ENCODE results near the gene ALOX5AP. TPM values are rescaled to one million over a fixed set of nuclear protein-coding genes. Genes with fewer than 3 reads are reported as not detected.

ALOX5AP gene
- total and polyA plus RNA-seq, 4 donors = 17.9 to 753 (median 111) TPM

- Histone ChIP-seq H3K4me1 (ENCODE audit: control insufficient read depth in 5 of 5, insufficient read depth in 5 of 5, low read length in 5 of 5) (peaks cover 0 to 33% (median 15%) of the 10 kb centered on the region in 5 donors), H3K9ac (ENCODE audit: insufficient read depth in 1 of 2, low read length in 2 of 2) (peak overlapping the region; percentile 13 to 66), H3K27me3 (ENCODE audit: control insufficient read depth in 3 of 3, insufficient read depth in 3 of 3, low read length in 2 of 3) (no peaks in the 10 kb centered on the region), H3K36me3 (ENCODE audit: control insufficient read depth in 4 of 4, insufficient read depth in 4 of 4, low read length in 4 of 4) (no peaks in the 10 kb centered on the region), H3K9me3 (ENCODE audit: control insufficient read depth in 4 of 4, insufficient read depth in 3 of 4, low read length in 3 of 4) (no peaks in the 10 kb centered on the region), H3K27ac (ENCODE audit: low read depth in 1 of 2, low read length in 1 of 2) (peak overlapping the region in 1 of 2 donors; percentile 2), H3K4me3 (no peak overlapping the region)
- DNase-seq (no peak), ATAC-seq (ENCODE audit: insufficient read depth, low FRiP score) (no peak)
- no peak for TF ChIP-seq CTCF (IDR thresholded peaks at IDR 0.05; ENCODE audit: control extremely low read depth, extremely low read depth)
- 78 to 90% methylated on average over 15 of the region's 15 CpGs for WGBS, 2 donors
Measured at GRCh38 chr13:30698488-30699005, 36.8 kb upstream of the ALOX5AP start.

- Histone ChIP-seq H3K9ac (ENCODE audit: insufficient read depth in 1 of 2, low read length in 2 of 2) (no peak overlapping the region), H3K27ac (ENCODE audit: low read depth in 1 of 2, low read length in 1 of 2) (no peak overlapping the region), H3K4me1 (ENCODE audit: control insufficient read depth in 5 of 5, insufficient read depth in 5 of 5, low read length in 5 of 5) (peaks cover 0 to 31% (median 14%) of the 10 kb centered on the region in 5 donors), H3K27me3 (ENCODE audit: control insufficient read depth in 3 of 3, insufficient read depth in 3 of 3, low read length in 2 of 3) (no peaks in the 10 kb centered on the region), H3K36me3 (ENCODE audit: control insufficient read depth in 4 of 4, insufficient read depth in 4 of 4, low read length in 4 of 4) (no peaks in the 10 kb centered on the region), H3K4me3 (no peak overlapping the region), H3K9me3 (ENCODE audit: control insufficient read depth in 4 of 4, insufficient read depth in 3 of 4, low read length in 3 of 4) (no peaks in the 10 kb centered on the region)
- no peak for DNase-seq
- 29 to 46% methylated on average over 5 of the region's 5 CpGs for WGBS, 2 donors
- ATAC-seq (ENCODE audit: insufficient read depth, low FRiP score) = no peak
- TF ChIP-seq CTCF (IDR thresholded peaks at IDR 0.05; ENCODE audit: control extremely low read depth, extremely low read depth) = no peak
Measured at GRCh38 chr13:30700364-30700763, 35.0 kb upstream of the ALOX5AP start.

GRCh38 chr13:30702006-30702405, 33.3 kb upstream of the ALOX5AP start:
- Histone ChIP-seq H3K9ac (ENCODE audit: insufficient read depth in 1 of 2, low read length in 2 of 2) (no peak overlapping the region), H3K9me3 (ENCODE audit: control insufficient read depth in 4 of 4, insufficient read depth in 3 of 4, low read length in 3 of 4) (no peaks in the 10 kb centered on the region), H3K4me1 (ENCODE audit: control insufficient read depth in 5 of 5, insufficient read depth in 5 of 5, low read length in 5 of 5) (peaks cover 0 to 15% (median 4%) of the 10 kb centered on the region in 5 donors), H3K27me3 (ENCODE audit: control insufficient read depth in 3 of 3, insufficient read depth in 3 of 3, low read length in 2 of 3) (no peaks in the 10 kb centered on the region), H3K27ac (ENCODE audit: low read depth in 1 of 2, low read length in 1 of 2) (no peak overlapping the region), H3K4me3 (no peak overlapping the region), H3K36me3 (ENCODE audit: control insufficient read depth in 4 of 4, insufficient read depth in 4 of 4, low read length in 4 of 4) (no peaks in the 10 kb centered on the region)
- DNase-seq = no peak
- 92 to 97% methylated on average over 4 of the region's 4 CpGs for WGBS, 2 donors
- no peak for ATAC-seq (ENCODE audit: insufficient read depth, low FRiP score)
- no peak for TF ChIP-seq CTCF (IDR thresholded peaks at IDR 0.05; ENCODE audit: control extremely low read depth, extremely low read depth)

- Histone ChIP-seq H3K36me3 (ENCODE audit: control insufficient read depth in 4 of 4, insufficient read depth in 4 of 4, low read length in 4 of 4) (no peaks in the 10 kb centered on the region), H3K4me3 (no peak overlapping the region), H3K4me1 (ENCODE audit: control insufficient read depth in 5 of 5, insufficient read depth in 5 of 5, low read length in 5 of 5) (peaks cover 0 to 7% (median 0%) of the 10 kb centered on the region in 5 donors), H3K27me3 (ENCODE audit: control insufficient read depth in 3 of 3, insufficient read depth in 3 of 3, low read length in 2 of 3) (no peaks in the 10 kb centered on the region), H3K9me3 (ENCODE audit: control insufficient read depth in 4 of 4, insufficient read depth in 3 of 4, low read length in 3 of 4) (no peaks in the 10 kb centered on the region), H3K27ac (ENCODE audit: low read depth in 1 of 2, low read length in 1 of 2) (no peak overlapping the region), H3K9ac (ENCODE audit: insufficient read depth in 1 of 2, low read length in 2 of 2) (no peak overlapping the region)
- no peak for ATAC-seq (ENCODE audit: insufficient read depth, low FRiP score)
- DNase-seq = no peak
- no peak for TF ChIP-seq CTCF (IDR thresholded peaks at IDR 0.05; ENCODE audit: control extremely low read depth, extremely low read depth)
- WGBS, 2 donors = 68 to 80% methylated on average over 6 of the region's 6 CpGs
Measured at GRCh38 chr13:30704596-30704995, 30.7 kb upstream of the ALOX5AP start.

Data from lung (tissue), 12 donors.